Cardiac muscle cell (in vitro differentiated cells and primary cell): ENCODE results near the gene SRP9. TPM values are rescaled to one million over a fixed set of nuclear protein-coding genes. Genes with fewer than 3 reads are reported as not detected.

Experiments used
- DNase-seq, 2 donors: peaks; one replicate each; pipeline versions ENCODE4 v3.0.0 to v3.0.0-alpha.2; 2010 to 2017; ENCODE audit warnings: low read depth in 1 of 2, low spot score in 1 of 2
- H3K27ac ChIP-seq: fragments of 200-600 bp; sonication (generic); 2 replicates; pipeline ENCODE4 v1.5.1; 2016
- H3K27me3 ChIP-seq: fragments of 200-600 bp; sonication (generic); 2 replicates; pipeline ENCODE4 v1.6.0; 2016; ENCODE audit warnings: control low read depth
- H3K36me3 ChIP-seq: fragments of 200-600 bp; sonication (generic); 2 replicates; pipeline ENCODE4 v1.5.1; 2016; ENCODE audit warnings: control low read depth
- H3K4me1 ChIP-seq: fragments of 200-600 bp; sonication (generic); 2 replicates; pipeline ENCODE4 v1.8.1; 2017; ENCODE audit warnings: low read depth, mild to moderate bottlenecking, mixed run types
- H3K4me3 ChIP-seq: fragments of 200-600 bp; sonication (generic); 2 replicates; pipeline ENCODE4 v1.5.1; 2016; ENCODE audit warnings: mild to moderate bottlenecking
- H3K9me3 ChIP-seq: fragments of 200-600 bp; sonication (generic); 2 replicates; pipeline ENCODE4 v1.5.1; 2017; ENCODE audit warnings: low read depth, mild to moderate bottlenecking, control low read depth
- CTCF ChIP-seq: IDR thresholded peaks from 2 replicates; pipeline ENCODE4 v1.5.1; 2012; ENCODE audit warnings: low read depth, mild to moderate bottlenecking, low read length
- polyA plus RNA-seq: library from polyadenylated mRNA; unstranded; fragments of >200 nt; fragmentation: Nextera tagmentation; extraction: Ambion mirVana; gene quantifications from 2 replicates; pipeline ENCODE4 v1.2.1, GENCODE V29; 2016
- total RNA-seq: library from RNA; depleted of rRNA; stranded (reverse); fragments of >200 nt; gene quantifications from 2 replicates; pipeline ENCODE4 v1.2.3, GENCODE V29; 2016

SRP9 gene
- total and polyA plus RNA-seq, 2 experiments from 2014 or later = 167 to 466 TPM

- Histone ChIP-seq H3K27ac (no peak overlapping the region), H3K9me3 (no peaks in the 10 kb centered on the region), H3K27me3 (no peaks in the 10 kb centered on the region), H3K4me3 (no peak overlapping the region), H3K36me3 (no peaks in the 10 kb centered on the region), H3K4me1 (no peaks in the 10 kb centered on the region)
- DNase-seq = no peak
- no peak for TF ChIP-seq CTCF
Observed at GRCh38 chr1:225838793-225839192, 61.2 kb downstream of the SRP9 start.

Other genes starting within 250 kb of the SRP9 start
- gene ENAH, start 124.7 kb upstream of the SRP9 start, total RNA-seq = 50.8 and 124 TPM in 2 replicates
- 46.4 and 66.6 TPM in 2 replicates for gene ENAH, start 124.7 kb upstream of the SRP9 start, polyA plus RNA-seq
- 15.8 and 18.0 TPM in 2 replicates for gene EPHX1, start 32.3 kb downstream of the SRP9 start, total RNA-seq
- 18.7 and 33.8 TPM in 2 replicates for gene EPHX1, start 32.3 kb downstream of the SRP9 start, polyA plus RNA-seq
- gene TMEM63A, start 104.6 kb downstream of the SRP9 start, total RNA-seq = 17.0 and 37.0 TPM in 2 replicates
- 19.3 and 34.2 TPM in 2 replicates for gene TMEM63A, start 104.6 kb downstream of the SRP9 start, polyA plus RNA-seq
- 0.83 TPM in 1 of 2 replicates, not detected in the other for gene LEFTY1, start 111.3 kb downstream of the SRP9 start, total RNA-seq
- 0.25 TPM in 1 of 2 replicates, not detected in the other for gene LEFTY1, start 111.3 kb downstream of the SRP9 start, polyA plus RNA-seq
- gene PYCR2, start 146.4 kb downstream of the SRP9 start, total RNA-seq = 45.1 and 62.9 TPM in 2 replicates
- gene PYCR2, start 146.4 kb downstream of the SRP9 start, polyA plus RNA-seq = 66.3 and 75.9 TPM in 2 replicates
- gene LEFTY2, start 163.4 kb downstream of the SRP9 start, total RNA-seq = 4.0 and 14.0 TPM in 2 replicates
- gene LEFTY2, start 163.4 kb downstream of the SRP9 start, polyA plus RNA-seq = 2.7 and 9.0 TPM in 2 replicates
- 16.1 and 21.1 TPM in 2 replicates for gene SDE2, start 221.5 kb downstream of the SRP9 start, total RNA-seq
- gene SDE2, start 221.5 kb downstream of the SRP9 start, polyA plus RNA-seq = 17.6 and 28.3 TPM in 2 replicates